ENCODE measurements around the gene PHOX2B. TPM values are rescaled to one million over a fixed set of nuclear protein-coding genes. Genes with fewer than 3 reads are reported as not detected.

The PHOX2B gene
- total and polyA plus RNA-seq, 2 of the 4 experiments (the other 2 are of a cell fraction) = not detected

GRCh38 chr4:41715155-41715554 lies 33.4 kb downstream of the PHOX2B start:
- Histone ChIP-seq H3K56ac (ENCODE audit: extremely low read depth, insufficient read depth, low read length) (no peak overlapping the region), H3K4ac (ENCODE audit: low read depth, low read length) (no peak overlapping the region), H4K5ac (ENCODE audit: low read depth, low read length) (no peak overlapping the region), H3K36me3 (ENCODE audit: control insufficient read depth, insufficient read depth, low read length) (no peaks in the 10 kb centered on the region), H4K8ac (ENCODE audit: low read depth in 2 of 2, low read length in 2 of 2) (no peak overlapping the region), H3K9ac (ENCODE audit: low read depth, low read length) (no peak overlapping the region), H3K79me1 (ENCODE audit: low read depth in 1 of 2, low read length in 2 of 2) (no peaks in the 10 kb centered on the region), H2AK9ac (replicated peaks; ENCODE audit: low read depth, low read length, poor library complexity) (no peak overlapping the region), H2BK20ac (ENCODE audit: low read depth, low read length) (no peak overlapping the region), H2BK120ac (ENCODE audit: low read depth, low read length) (no peak overlapping the region), H4K20me1 (ENCODE audit: insufficient read depth, low read length) (no peaks in the 10 kb centered on the region), H3K4me2 (ENCODE audit: low read depth, low read length) (no peak overlapping the region), H3K9me3 (ENCODE audit: control insufficient read depth, insufficient read depth, low read length) (no peaks in the 10 kb centered on the region), H2BK15ac (ENCODE audit: low read depth, low read length) (no peak overlapping the region; the same call in 2 of the 3 replicates), H3K4me1 (ENCODE audit: control insufficient read depth, insufficient read depth, low read length) (peaks cover 5% of the 10 kb centered on the region), H2AFZ (replicated peaks; ENCODE audit: low read length, poor library complexity) (no peak overlapping the region), H3K18ac (ENCODE audit: low read depth, low read length) (no peak overlapping the region), H2AK5ac (ENCODE audit: low read depth, low read length) (no peak overlapping the region), H3K4me3 (ENCODE audit: insufficient read depth, low read depth, low read length) (no peak overlapping the region), H4K91ac (ENCODE audit: insufficient read depth, low read depth, low read length) (no peak overlapping the region), H3K14ac (replicated peaks; ENCODE audit: low read depth, low read length) (no peak overlapping the region), H3K27me3 (ENCODE audit: control insufficient read depth, insufficient read depth, low read length) (no peaks in the 10 kb centered on the region), H3K27ac (ENCODE audit: insufficient read depth, low read length) (no peak overlapping the region), H3K9me1 (ENCODE audit: insufficient read depth, low read length) (no peaks in the 10 kb centered on the region), H3K23ac (ENCODE audit: low read depth, low read length) (no peak overlapping the region), H2BK5ac (ENCODE audit: low read depth, low read length, poor library complexity, severe bottlenecking) (no peak overlapping the region)
- no peak for DNase-seq
- BruUV-seq (replicated peaks) = no TSS peak
- intact Hi-C loops (cut with micrococcal nuclease) = no loop called here
- dilution Hi-C loops (cut with HindIII; ENCODE audit: low sequenced_read_pairs, unreplicated experiment) = no loop called here
- ChIA-PET CTCF (no interaction called here), POLR2A (ENCODE audit: unreplicated experiment) (no interaction called here)
- in situ Hi-C loops (cut with MboI; ENCODE audit: low sequenced_read_pairs) = no loop called here
- ATAC-seq (ENCODE audit: low read depth) = no peak
- no peak for TF ChIP-seq POLR2A (IDR thresholded peaks at IDR 0.05; ENCODE audit: low read depth, low read length)
- no peak for TF ChIP-seq ELK1 (IDR thresholded peaks at IDR 0.05; ENCODE audit: borderline replicate concordance, low read depth, low read length)
- TF ChIP-seq RCOR1 (IDR thresholded peaks at IDR 0.05; ENCODE audit: insufficient replicate concordance, low read length) = no peak
- TF ChIP-seq FOS (IDR thresholded peaks at IDR 0.05; ENCODE audit: low read depth, low read length) = no peak
- no peak for TF ChIP-seq BHLHE40 (IDR thresholded peaks at IDR 0.05; ENCODE audit: low read depth, low read length)
- no peak for TF ChIP-seq NFE2L2 (IDR thresholded peaks at IDR 0.05; ENCODE audit: low read depth, low read length)
- TF ChIP-seq MXI1 (IDR thresholded peaks at IDR 0.05; ENCODE audit: borderline replicate concordance, low read depth, low read length) = no peak
- TF ChIP-seq RAD21 (IDR thresholded peaks at IDR 0.05; ENCODE audit: low read length) = no peak
- no peak for TF ChIP-seq CEBPB (IDR thresholded peaks at IDR 0.05; ENCODE audit: low read depth, low read length)
- TF ChIP-seq CTCF (conservative IDR thresholded peaks at IDR 0.05; ENCODE audit: low read depth, low read length) = no peak
- no peak for TF ChIP-seq CHD1 (IDR thresholded peaks at IDR 0.05; ENCODE audit: low read depth, low read length)
- WGBS, 2 experiments (ENCODE audit: extremely low coverage in 2 of 2, insufficient read length in 1 of 2) = no CpG with 5 or more reads among the region's 1 CpG

Data from IMR-90 (cell line).